H1 (cell line): ENCODE measurements around the gene VPS25. TPM values are rescaled to one million over a fixed set of nuclear protein-coding genes. Genes with fewer than 3 reads are reported as not detected.
A peak's percentile ranks its signal among the peaks of the same experiment; 100 is the strongest.

Experiments used
- CTCF ChIA-PET: fragments of 300-600 bp; sonication (Branson Sonifier 250); formaldehyde crosslinking; loops from one replicate; lab custom pipeline; 2021; ENCODE audit not compliant: partially characterized antibody; lab: Charles Lee
- POLR2A ChIA-PET: fragments of 300-600 bp; sonication (Branson Sonifier 250); formaldehyde crosslinking; loops from one replicate; lab custom pipeline; 2021; ENCODE audit warnings: inconsistent platforms; ENCODE audit not compliant: partially characterized antibody; lab: Charles Lee
- DNase-seq, 2 experiments: peaks; one replicate each; pipeline versions ENCODE4 v3.0.0 to v3.0.0-alpha.2; 2010 to 2022; ENCODE audit warnings: low spot score in 2 of 2, low read depth in 1 of 2, mixed read lengths in 1 of 2
- FAIRE-seq: peaks from 2 replicates; lab custom pipeline; 2011; peaks lifted over from hg19 to GRCh38; lab: Jason Lieb, UNC
- H2AFZ ChIP-seq: 2 replicates; pipeline ENCODE4 v1.8.1; 2012; ENCODE audit warnings: low read length, inconsistent platforms
- H2AK5ac ChIP-seq: 2 replicates; pipeline ENCODE4 v1.6.1; 2013; ENCODE audit warnings: low read depth, low read length
- H2BK120ac ChIP-seq: replicated peaks from 2 replicates; pipeline ENCODE3; 2013; ENCODE audit warnings: low read depth, low read length, inconsistent platforms
- H2BK12ac ChIP-seq: 2 replicates; pipeline ENCODE4 v1.6.1; 2013; ENCODE audit warnings: low read depth, low read length
- H2BK15ac ChIP-seq: 2 replicates; pipeline ENCODE4 v1.6.1; 2013; ENCODE audit warnings: low read length
- H2BK20ac ChIP-seq: 2 replicates; pipeline ENCODE4 v1.6.1; 2013; ENCODE audit warnings: low read length
- H2BK5ac ChIP-seq: 2 replicates; pipeline ENCODE4 v1.6.1; 2013; ENCODE audit warnings: low read depth, low read length
- H3K14ac ChIP-seq: 2 replicates; pipeline ENCODE4 v1.6.1; 2013; ENCODE audit warnings: inconsistent platforms; ENCODE audit not compliant: insufficient read length
- H3K18ac ChIP-seq: 2 replicates; pipeline ENCODE4 v1.6.1; 2013; ENCODE audit warnings: low read length; ENCODE audit errors: extremely low read depth
- H3K23ac ChIP-seq: 2 replicates; pipeline ENCODE4 v1.6.1; 2013; ENCODE audit warnings: inconsistent platforms; ENCODE audit not compliant: insufficient read length
- H3K23me2 ChIP-seq: 2 replicates; pipeline ENCODE4 v1.6.1; 2013; ENCODE audit warnings: low read depth, low read length
- H3K27ac ChIP-seq: 2 replicates; pipeline ENCODE4 v1.6.1; 2011; ENCODE audit warnings: low read depth, low read length, inconsistent platforms
- H3K27me3 ChIP-seq, 4 experiments: replicated peaks in 1 of 4; 1 replicate in 1 of 4; 2 replicates in 3 of 4; pipeline versions ENCODE4 v1.6.1 to v1.8.1; 2011 to 2013; ENCODE audit warnings: low read length in 3 of 4, mild to moderate bottlenecking in 3 of 4, inconsistent platforms in 2 of 4, mixed read lengths in 2 of 4, moderate library complexity in 1 of 4; ENCODE audit not compliant: control insufficient read depth in 3 of 4, insufficient read depth in 3 of 4; ENCODE audit errors: extremely low read depth in 1 of 4
- H3K36me3 ChIP-seq, 4 experiments: 2 replicates each; pipeline versions ENCODE4 v1.6.1 to v1.8.1; 2011 to 2013; ENCODE audit warnings: mild to moderate bottlenecking in 4 of 4, low read length in 3 of 4, moderate library complexity in 2 of 4, control low read depth in 1 of 4, inconsistent platforms in 1 of 4; ENCODE audit not compliant: insufficient read depth in 4 of 4, control insufficient read depth in 2 of 4
- H3K4ac ChIP-seq: replicated peaks from 2 replicates; pipeline ENCODE3; 2013; ENCODE audit warnings: low read length, low read depth, mixed read lengths, inconsistent platforms; ENCODE audit not compliant: insufficient read length
- H3K4me1 ChIP-seq, 4 experiments: replicated peaks in 1 of 4; 1 replicate in 1 of 4; 2 replicates in 3 of 4; pipeline versions ENCODE4 v1.6.1 to v1.8.1; 2011 to 2013; ENCODE audit warnings: low read length in 3 of 4, inconsistent platforms in 2 of 4, mixed read lengths in 1 of 4; ENCODE audit not compliant: insufficient read depth in 4 of 4, control insufficient read depth in 3 of 4
- H3K4me2 ChIP-seq, 2 experiments: 2 replicates each; pipeline versions ENCODE4 v1.6.1 to v1.8.1; 2011 to 2013; ENCODE audit warnings: low read depth in 2 of 2, low read length in 2 of 2, control low read depth in 1 of 2, inconsistent platforms in 1 of 2, mild to moderate bottlenecking in 1 of 2; ENCODE audit not compliant: insufficient read depth in 1 of 2
- H3K4me3 ChIP-seq, 4 experiments: fragments of 200-600, 300-600 bp in 1 of 4; sonication (generic), shearing (Covaris generic), sonication (Bioruptor Twin) in 1 of 4; 2 replicates each; pipeline versions ENCODE4 v1.5.1 to v1.8.1; 2011 to 2016; ENCODE audit warnings: low read length in 4 of 4, low read depth in 3 of 4, control low read depth in 2 of 4, inconsistent platforms in 2 of 4, mild to moderate bottlenecking in 2 of 4, mixed read lengths in 1 of 4, moderate library complexity in 1 of 4; ENCODE audit not compliant: insufficient read depth in 2 of 4; ENCODE audit errors: extremely low read depth in 1 of 4
- H3K56ac ChIP-seq: replicated peaks from 2 replicates; pipeline ENCODE3; 2013; ENCODE audit warnings: low read depth, mild to moderate bottlenecking, mixed read lengths, low read length, inconsistent platforms; ENCODE audit not compliant: insufficient read length
- H3K79me1 ChIP-seq: 2 replicates; pipeline ENCODE4 v1.6.1; 2013; ENCODE audit warnings: low read depth, low read length, control low read depth
- H3K79me2 ChIP-seq, 2 experiments: 2 replicates each; pipeline versions ENCODE4 v1.6.1 to v1.8.1; 2012 to 2013; ENCODE audit warnings: low read length in 2 of 2, mild to moderate bottlenecking in 2 of 2, inconsistent platforms in 1 of 2; ENCODE audit not compliant: insufficient read depth in 2 of 2, control insufficient read depth in 1 of 2
- H3K9ac ChIP-seq, 4 experiments: replicated peaks in 1 of 4; 1 replicate in 1 of 4; 2 replicates in 3 of 4; pipeline versions ENCODE4 v1.6.1 to v1.8.1; 2011 to 2013; ENCODE audit warnings: low read depth in 3 of 4, low read length in 3 of 4, control low read depth in 2 of 4, mild to moderate bottlenecking in 2 of 4, moderate library complexity in 2 of 4, inconsistent platforms in 1 of 4; ENCODE audit errors: extremely low read depth in 1 of 4
- H3K9me3 ChIP-seq, 2 experiments: 2 replicates each; pipeline versions ENCODE4 v1.6.1 to v1.8.1; 2012 to 2013; ENCODE audit warnings: mild to moderate bottlenecking in 2 of 2, moderate library complexity in 2 of 2, control low read depth in 1 of 2, inconsistent platforms in 1 of 2, low read depth in 1 of 2, low read length in 1 of 2, mixed read lengths in 1 of 2; ENCODE audit not compliant: insufficient read depth in 2 of 2
- H4K20me1 ChIP-seq, 2 experiments: replicated peaks in 1 of 2; 2 replicates each; pipeline versions ENCODE3 to v1.8.1; 2011 to 2013; ENCODE audit warnings: inconsistent platforms in 2 of 2, low read length in 2 of 2, mild to moderate bottlenecking in 1 of 2; ENCODE audit not compliant: insufficient read depth in 2 of 2, control insufficient read depth in 1 of 2
- H4K5ac ChIP-seq: 2 replicates; pipeline ENCODE4 v1.6.1; 2013; ENCODE audit warnings: low read length, low read depth, mixed read lengths, inconsistent platforms; ENCODE audit not compliant: insufficient read length
- H4K8ac ChIP-seq: 2 replicates; pipeline ENCODE4 v1.8.0; 2013; ENCODE audit warnings: mild to moderate bottlenecking, moderate library complexity, low read length, inconsistent platforms; ENCODE audit not compliant: insufficient read depth; ENCODE audit errors: extremely low read depth
- H4K91ac ChIP-seq: replicated peaks from 2 replicates; pipeline ENCODE3; 2013; ENCODE audit warnings: low read length, mixed read lengths, inconsistent platforms; ENCODE audit not compliant: insufficient read length
- CHD2 ChIP-seq: IDR thresholded peaks from 2 replicates; pipeline ENCODE4 v1.6.1; 2012; ENCODE audit warnings: low read length, improper control_type of control experiment
- GABPA ChIP-seq: IDR thresholded peaks from 2 replicates; pipeline ENCODE4 v1.6.1; 2011; ENCODE audit warnings: mild to moderate bottlenecking, low read length, moderate library complexity, borderline replicate concordance; ENCODE audit not compliant: insufficient read depth
- JUN ChIP-seq: IDR thresholded peaks from 2 replicates; pipeline ENCODE4 v1.6.1; 2011; ENCODE audit warnings: low read depth, mild to moderate bottlenecking, improper control_type of control experiment, low read length
- POLR2A ChIP-seq, 2 experiments: IDR thresholded peaks; 1 replicate in 1 of 2; 2 replicates in 1 of 2; pipeline ENCODE4 v1.6.1; 2011; ENCODE audit warnings: low read depth in 2 of 2, low read length in 2 of 2, mild to moderate bottlenecking in 2 of 2; ENCODE audit errors: control extremely low read depth in 1 of 2
- RNF2 ChIP-seq: fragments of 200-900, 300-1000 bp; sonication (generic); IDR thresholded peaks from 2 replicates; pipeline ENCODE4 v1.7.1; 2016; ENCODE audit warnings: borderline replicate concordance, low read depth, mild to moderate bottlenecking, antibody characterized with exemption, low read length; ENCODE audit not compliant: poor library complexity, severe bottlenecking; ENCODE audit errors: missing control alignments
- SIX5 ChIP-seq: IDR thresholded peaks from 2 replicates; pipeline ENCODE4 v1.6.1; 2011; ENCODE audit warnings: mild to moderate bottlenecking, low read depth, low read length
- ZNF274 ChIP-seq: IDR thresholded peaks from 2 replicates; pipeline ENCODE4 v1.7.0; 2012; ENCODE audit warnings: low read length, borderline replicate concordance; ENCODE audit errors: extremely low read depth
- WGBS, 2 experiments: shearing (Covaris generic) in 1 of 2; methylation state at CpG; one replicate each; pipeline versions ENCODE4 v1.1.6 to v1.1.7; 2013 to 2015; ENCODE audit warnings: low lambda C conversion rate in 2 of 2, mixed read lengths in 2 of 2, inconsistent platforms in 1 of 2, low coverage in 1 of 2, missing lambda C conversion rate in 1 of 2; ENCODE audit not compliant: insufficient replicate concordance in 2 of 2, insufficient coverage in 1 of 2, insufficient read length in 1 of 2; ENCODE audit errors: extremely low coverage in 1 of 2, missing lambda C conversion rate in 1 of 2; 5-methylcytosine and 5-hydroxymethylcytosine counted together
- polyA plus RNA-seq, 7 experiments: library from polyadenylated mRNA; depleted of rRNA in 3 of 7; stranded (reverse) in 5 of 7; unstranded in 2 of 7; fragments of >200 nt in 5 of 7; fragments of 200-250 nt in 2 of 7; gene quantifications; 1 replicate in 5 of 7; 2 replicates in 1 of 7; 4 replicates in 1 of 7; pipeline versions ENCODE4 v1.2.1 to v1.2.3, GENCODE V29; 2011 to 2013; ENCODE audit warnings: missing spikeins in 2 of 7, mixed read lengths in 2 of 7
- total RNA-seq: library from RNA; stranded (reverse); fragmentation: NEBNext Ultra II Directional; extraction: Animal tissue kit (Norgen Biotek cat#: 25700); gene quantifications from 2 replicates; pipeline ENCODE4 v1.2.1, GENCODE V29; 2021
- TF ChIP-seq, protein P1 (sequence below): IDR thresholded peaks from 2 replicates; pipeline ENCODE4 v1.6.1; 2012; ENCODE audit warnings: low read length, inconsistent platforms

VPS25 gene
- total and polyA plus RNA-seq, 2 of the 8 experiments (the other 6 are each of a cell fraction or from before 2014, with no cell fraction given) = 88.2 to 188 TPM

DNA sequence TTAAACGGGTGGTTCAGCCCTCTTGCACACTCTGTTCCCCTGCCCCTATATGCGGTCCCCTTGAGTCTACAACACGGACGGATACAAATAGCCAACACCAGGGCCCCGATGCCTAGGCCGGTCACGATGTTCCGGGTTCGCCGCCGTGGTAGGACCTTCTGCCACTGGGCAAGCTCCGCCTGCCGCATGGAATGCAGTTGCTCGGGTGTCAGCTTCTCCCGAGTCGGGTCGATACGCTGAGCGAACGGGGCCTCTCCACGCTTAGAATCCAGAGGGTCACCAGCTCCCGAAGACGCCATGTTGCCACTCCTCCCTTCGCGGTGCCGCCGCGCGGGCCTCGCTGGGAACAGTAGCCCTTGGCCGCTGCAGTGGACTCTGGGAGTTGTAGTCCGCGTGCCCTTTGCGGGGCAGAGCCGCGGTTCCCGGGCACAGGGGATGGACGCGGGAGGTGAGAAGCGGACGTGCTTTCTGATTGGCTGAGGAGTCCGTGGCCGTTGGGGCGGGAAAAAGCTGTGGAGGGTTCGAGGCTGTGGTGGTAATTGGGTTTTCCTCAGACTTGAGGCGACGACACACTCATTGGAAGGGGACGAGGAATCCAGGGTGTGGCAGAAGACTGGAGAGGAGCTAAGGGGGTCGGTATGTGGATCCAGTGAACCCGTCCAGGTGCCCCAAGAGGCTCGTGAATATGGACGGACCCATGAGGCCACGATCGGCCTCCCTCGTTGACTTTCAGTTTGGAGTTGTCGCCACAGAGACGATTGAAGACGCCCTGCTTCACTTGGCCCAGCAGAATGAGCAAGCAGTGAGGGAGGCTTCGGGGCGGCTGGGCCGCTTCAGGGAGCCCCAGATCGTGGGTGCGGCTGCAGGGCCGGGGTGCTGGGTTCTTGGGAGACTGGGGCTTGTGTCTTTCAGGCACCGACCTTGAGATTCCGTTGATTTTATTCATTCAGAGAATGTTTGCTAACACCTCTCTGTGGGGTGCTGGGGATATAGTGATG lies 25.4 kb downstream of the VPS25 start, which contains the start of the genes CNTD1 and COA3:
Gene CNTD1 (plus strand): TSS at position 479 of the 998 bp plus-strand sequence. CDS start 207 bp downstream, at position 686.
Gene COA3 (minus strand): TSS at position 322 of the 998 bp plus-strand sequence. CDS start 23 bp downstream, at position 299.
- peak; percentile 56 to 93 for DNase-seq
- H3K27me3 ChIP-seq = peaks cover 0 to 15% (median 11%) of the 10 kb centered on the region in 4 experiments; a peak in 6 of 7 replicates
- H2AK5ac ChIP-seq = no peak within 1 kb of the TSS
- no peaks in the 10 kb centered on the region; the same call in 1 of the 2 replicates for H3K79me1 ChIP-seq
- ChIA-PET CTCF (interaction anchor here (0.6 to 2.1 kb wide), 9 partner anchors 18 to 1270 kb away, joined by 3 to 7 read pairs (median 4); partner anchors contain the start of gene WNK4), POLR2A (interaction anchor here (0.6 to 3.1 kb wide), 13 partner anchors 8 to 1057 kb away, joined by 3 to 17 read pairs (median 3); partner anchors contain the start of genes BECN1, NAGLU, PSMC3IP and WNK4)
- H3K4ac ChIP-seq = no peak within 1 kb of the TSS
- 28% methylated on average over 62 of the region's 66 CpGs; no CpG with 5 or more reads in 1 of the 2 experiments for WGBS, 2 experiments
- peaks cover 3 to 5% (median 4%) of the 10 kb centered on the region in 4 experiments; a peak in 6 of 7 replicates for H3K4me1 ChIP-seq
- H2BK20ac ChIP-seq = no peak within 1 kb of the TSS
- no peak within 1 kb of the TSS for H3K14ac ChIP-seq
- peak within 1 kb of the TSS; percentile 89 for H4K8ac ChIP-seq
- peak within 1 kb of the TSS; percentile 75 for H4K91ac ChIP-seq
- no peak within 1 kb of the TSS for H4K5ac ChIP-seq
- no peak within 1 kb of the TSS for H2BK15ac ChIP-seq
- no peaks in the 10 kb centered on the region for H3K23me2 ChIP-seq
- peak within 1 kb of the TSS; percentile 90 to 100 (median 98) for H3K4me3 ChIP-seq
- FAIRE-seq = no peak
- peak within 1 kb of the TSS; percentile 78 to 93 (median 90) for H3K9ac ChIP-seq
- H2BK5ac ChIP-seq = peak within 1 kb of the TSS; percentile 72; the same call in 1 of the 2 replicates
- H3K9me3 ChIP-seq = peaks cover 5 to 8% of the 10 kb centered on the region in 2 experiments; a peak in 3 of 4 replicates
- peaks cover 0 to 6% of the 10 kb centered on the region in 2 experiments; a peak in 2 of 4 replicates for H3K79me2 ChIP-seq
- H3K23ac ChIP-seq = no peak within 1 kb of the TSS
- H2BK120ac ChIP-seq = no peak within 1 kb of the TSS
- H3K18ac ChIP-seq = peak within 1 kb of the TSS; percentile 96
- H2AFZ ChIP-seq = peak within 1 kb of the TSS; percentile 72; the same call in 1 of the 2 replicates
- peak within 1 kb of the TSS; percentile 85 to 95 for H3K4me2 ChIP-seq
- no peaks in the 10 kb centered on the region for H3K36me3 ChIP-seq
- H3K27ac ChIP-seq = peak within 1 kb of the TSS; percentile 67
- H3K56ac ChIP-seq = no peak within 1 kb of the TSS
- peaks cover 0 to 2% of the 10 kb centered on the region in 2 experiments for H4K20me1 ChIP-seq
- no peak within 1 kb of the TSS for H2BK12ac ChIP-seq
- TF ChIP-seq SIX5 (peak; percentile 77), ZNF274 (no peak), RNF2 (peak; percentile 73), POLR2A (IDR thresholded peaks at IDR 0.05; ENCODE audit: control extremely low read depth in 1 of 2, low read depth in 2 of 2, low read length in 2 of 2) (peak in 1 of 2 experiments; percentile 74; a peak in 2 of 3 replicates), CHD2 (peak; percentile 61), JUN (no peak), GABPA (no peak)
- TF ChIP-seq, protein P1, sequence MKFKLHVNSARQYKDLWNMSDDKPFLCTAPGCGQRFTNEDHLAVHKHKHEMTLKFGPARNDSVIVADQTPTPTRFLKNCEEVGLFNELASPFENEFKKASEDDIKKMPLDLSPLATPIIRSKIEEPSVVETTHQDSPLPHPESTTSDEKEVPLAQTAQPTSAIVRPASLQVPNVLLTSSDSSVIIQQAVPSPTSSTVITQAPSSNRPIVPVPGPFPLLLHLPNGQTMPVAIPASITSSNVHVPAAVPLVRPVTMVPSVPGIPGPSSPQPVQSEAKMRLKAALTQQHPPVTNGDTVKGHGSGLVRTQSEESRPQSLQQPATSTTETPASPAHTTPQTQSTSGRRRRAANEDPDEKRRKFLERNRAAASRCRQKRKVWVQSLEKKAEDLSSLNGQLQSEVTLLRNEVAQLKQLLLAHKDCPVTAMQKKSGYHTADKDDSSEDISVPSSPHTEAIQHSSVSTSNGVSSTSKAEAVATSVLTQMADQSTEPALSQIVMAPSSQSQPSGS = no peak
